M059J (cell line): ENCODE results near the gene RDH16. TPM values are rescaled to one million over a fixed set of nuclear protein-coding genes. Genes with fewer than 3 reads are reported as not detected.
A peak's percentile ranks its signal among the peaks of the same experiment; 100 is the strongest.
"Not testable (repeated sequence)": the region's sequence is repeated elsewhere in the genome, so short reads cannot be mapped to it uniquely, and the experiment has no call there.

ENCODE experiments used
- DNase-seq: peaks from one replicate; pipeline ENCODE4 v3.0.0-alpha.2; 2012; ENCODE audit warnings: low read depth
- total RNA-seq: library from RNA; depleted of rRNA; stranded (reverse); fragments of >200 nt; shearing (Covaris generic); gene quantifications from 2 replicates; pipeline ENCODE4 v1.2.3, GENCODE V29; 2014

Gene RDH16
- total RNA-seq, 1 experiment from 2014 or later, result not detected

GRCh38 chr12:56989861-56990610 is 32.6 kb upstream of the RDH16 start:
- DNase-seq, result peak; percentile 18

- no peak for DNase-seq
Measured at GRCh38 chr12:56988207-56988739, 30.9 kb upstream of the RDH16 start.

GRCh38 chr12:56987551-56988053 is 30.2 kb upstream of the RDH16 start:
- peak; percentile 69 for DNase-seq

- no peak for DNase-seq
Measured at GRCh38 chr12:56987011-56987410, 29.6 kb upstream of the RDH16 start.

- DNase-seq, result peak; percentile 83
Measured at GRCh38 chr12:56985714-56986113, 28.3 kb upstream of the RDH16 start.

- no peak for DNase-seq
Measured at GRCh38 chr12:56983386-56983785, 26.0 kb upstream of the RDH16 start.

GRCh38 chr12:56982578-56983236 is 25.3 kb upstream of the RDH16 start:
- not testable (repeated sequence) for DNase-seq

- no peak for DNase-seq
Measured at GRCh38 chr12:56980941-56981530, 23.6 kb upstream of the RDH16 start.

- DNase-seq, result no peak
Measured at GRCh38 chr12:56980268-56980667, 22.9 kb upstream of the RDH16 start.

GRCh38 chr12:56979628-56980027 is 22.2 kb upstream of the RDH16 start:
- DNase-seq, result peak; percentile 55

GRCh38 chr12:56978397-56979138 is 21.2 kb upstream of the RDH16 start:
- no peak for DNase-seq

GRCh38 chr12:56977361-56977760 is 20.0 kb upstream of the RDH16 start:
- DNase-seq, result not testable (repeated sequence)

- not testable (repeated sequence) for DNase-seq
Measured at GRCh38 chr12:56974224-56974623, 16.8 kb upstream of the RDH16 start.

GRCh38 chr12:56968910-56969309 is 11.5 kb upstream of the RDH16 start:
- not testable (repeated sequence) for DNase-seq

- DNase-seq, result not testable (repeated sequence)
Measured at GRCh38 chr12:56965997-56966642, 8.7 kb upstream of the RDH16 start.

GRCh38 chr12:56965124-56965523 is 7.7 kb upstream of the RDH16 start:
- DNase-seq, result not testable (repeated sequence)

GRCh38 chr12:56963557-56963956 is 6.1 kb upstream of the RDH16 start:
- not testable (repeated sequence) for DNase-seq

- DNase-seq, result not testable (repeated sequence)
Measured at GRCh38 chr12:56962247-56962646, 4.8 kb upstream of the RDH16 start.

GRCh38 chr12:56958422-56958821 is 1.0 kb upstream of the RDH16 start:
- no peak for DNase-seq

GRCh38 chr12:56955631-56956256 is 1.7 kb downstream of the RDH16 start:
- no peak for DNase-seq

GRCh38 chr12:56954958-56955355 is 2.5 kb downstream of the RDH16 start:
- no peak for DNase-seq
